HG02938 (cell line): ENCODE results near the gene CALCOCO2.
"Not testable (repeated sequence)": the region's sequence is repeated elsewhere in the genome, so short reads cannot be mapped to it uniquely, and the experiment has no call there.

Experiments used
- ATAC-seq: cut with Tn5 transposase; IDR thresholded peaks from one replicate; pipeline ENCODE4 v1.9.1; 2021; ENCODE audit warnings: mild to moderate bottlenecking, moderate library complexity; ENCODE audit not compliant: unreplicated experiment

Gene CALCOCO2

DNA sequence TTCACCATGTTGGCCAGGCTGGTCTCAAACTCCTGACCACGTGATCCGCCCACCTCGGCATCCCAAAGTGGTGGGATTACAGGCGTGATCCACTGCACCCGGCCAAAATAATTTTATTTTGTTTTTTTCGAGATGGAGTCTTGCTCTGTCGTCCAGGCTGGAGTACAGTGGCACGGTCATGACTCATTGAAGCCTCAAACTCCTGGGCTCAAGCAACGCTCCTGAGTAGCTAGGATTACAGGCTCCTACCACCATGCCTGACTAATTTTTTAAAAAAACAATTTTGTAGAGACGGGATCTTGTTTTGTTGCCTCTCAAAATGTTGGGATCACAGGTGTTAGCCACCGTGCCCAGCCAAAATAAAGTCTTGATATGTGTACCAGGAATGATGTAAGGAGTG lies 11.4 kb upstream of the CALCOCO2 start:
- no peak for ATAC-seq

DNA sequence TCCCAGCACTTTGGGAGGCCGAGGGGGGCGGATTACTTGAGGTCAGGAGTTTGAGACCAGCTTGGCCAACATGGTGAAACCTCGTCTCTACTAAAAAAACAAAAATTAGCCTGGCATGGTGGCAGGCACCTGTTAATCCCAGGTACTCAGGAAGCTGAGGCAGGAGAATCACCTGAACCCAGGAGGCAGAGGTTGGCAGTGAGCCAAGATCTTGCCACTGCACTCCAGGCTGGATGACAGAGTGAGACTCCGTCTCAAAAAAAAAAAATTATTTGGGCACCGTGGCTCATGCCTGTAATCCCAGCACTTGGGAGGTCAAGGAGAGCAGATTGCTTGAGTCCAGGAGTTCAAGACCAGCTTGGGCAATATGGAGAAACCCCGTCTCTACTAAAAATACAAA lies 9.9 kb upstream of the CALCOCO2 start:
- ATAC-seq: not testable (repeated sequence)

DNA sequence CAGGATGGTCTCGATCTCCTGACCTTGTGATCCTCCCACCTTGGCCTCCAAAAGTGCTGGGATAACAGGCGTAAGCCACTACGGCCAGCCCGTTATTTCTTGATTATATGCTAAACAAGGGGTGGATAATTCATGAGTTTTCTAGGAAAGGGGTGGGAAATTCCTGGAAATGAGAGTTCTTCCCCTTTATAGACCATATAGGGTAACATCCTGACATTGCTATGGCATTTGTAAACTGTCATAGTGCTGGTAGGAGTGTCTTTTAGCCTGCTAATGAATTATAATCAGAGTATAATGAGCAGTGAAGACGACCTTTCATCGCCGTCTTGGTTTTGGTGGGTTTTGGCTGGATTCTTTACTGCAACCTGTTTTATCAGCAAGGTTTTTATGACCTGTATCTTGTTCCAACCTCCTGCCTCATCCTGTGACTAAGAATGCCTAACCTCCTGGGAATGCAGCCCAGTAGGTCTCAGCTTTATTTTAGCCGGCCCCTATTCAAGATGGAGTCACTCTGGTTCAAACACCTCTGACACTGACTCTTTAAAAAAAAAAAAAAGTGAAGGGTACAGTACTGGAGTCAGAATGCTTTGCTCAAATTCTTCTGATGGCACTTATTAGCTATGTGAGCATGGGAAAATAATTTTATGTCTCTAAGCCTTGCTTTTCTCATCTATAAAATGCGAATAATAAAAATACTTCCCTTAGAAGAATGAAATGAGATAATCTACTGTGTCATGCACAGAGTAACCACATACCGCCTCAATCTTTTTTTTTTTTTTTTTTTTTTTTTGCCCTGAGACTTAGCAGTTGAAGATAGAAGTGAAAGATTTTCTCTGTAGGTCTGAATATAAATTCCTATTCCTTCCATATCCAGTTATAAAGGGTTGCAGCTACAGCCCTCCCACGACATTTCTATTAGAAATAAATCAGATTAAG lies 5.1 kb upstream of the CALCOCO2 start:
- ATAC-seq: no peak

DNA sequence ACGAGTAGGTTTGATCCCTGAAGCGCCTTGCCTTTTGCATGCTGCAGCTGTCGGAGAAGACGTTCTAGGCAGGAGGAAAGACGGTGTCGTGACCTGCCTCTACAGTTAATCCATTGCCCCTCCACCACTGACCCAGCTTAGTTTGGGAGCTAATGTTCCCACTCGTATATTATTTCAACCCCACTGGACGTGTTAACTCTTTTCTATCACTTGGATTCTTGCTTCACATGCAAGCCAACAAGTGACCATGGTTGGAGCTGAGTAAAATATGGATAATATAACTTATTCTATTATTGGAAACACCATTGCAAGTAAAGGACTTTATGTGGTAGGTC lies 681 bp downstream of the CALCOCO2 start:
- ATAC-seq: no peak

DNA sequence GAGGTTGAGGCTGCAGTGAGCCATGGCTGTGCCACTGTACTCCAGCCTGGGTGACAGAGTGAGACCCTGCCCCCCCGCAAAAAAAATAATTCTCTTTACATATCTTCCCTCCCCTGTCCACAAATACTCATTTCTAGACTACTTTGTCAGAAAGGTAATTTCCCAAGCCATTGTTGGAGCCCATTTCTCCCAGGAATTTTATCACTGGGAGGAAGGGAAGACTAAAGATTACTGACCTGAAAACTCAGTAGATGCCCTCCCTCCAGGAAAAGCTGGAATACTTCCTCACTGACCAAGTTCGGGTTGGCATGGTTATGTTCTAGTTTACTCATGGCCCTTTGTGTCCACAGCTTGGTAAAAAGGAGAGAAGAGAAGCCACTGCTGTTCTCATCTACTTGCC lies 4.1 kb downstream of the CALCOCO2 start:
- no peak for ATAC-seq

DNA sequence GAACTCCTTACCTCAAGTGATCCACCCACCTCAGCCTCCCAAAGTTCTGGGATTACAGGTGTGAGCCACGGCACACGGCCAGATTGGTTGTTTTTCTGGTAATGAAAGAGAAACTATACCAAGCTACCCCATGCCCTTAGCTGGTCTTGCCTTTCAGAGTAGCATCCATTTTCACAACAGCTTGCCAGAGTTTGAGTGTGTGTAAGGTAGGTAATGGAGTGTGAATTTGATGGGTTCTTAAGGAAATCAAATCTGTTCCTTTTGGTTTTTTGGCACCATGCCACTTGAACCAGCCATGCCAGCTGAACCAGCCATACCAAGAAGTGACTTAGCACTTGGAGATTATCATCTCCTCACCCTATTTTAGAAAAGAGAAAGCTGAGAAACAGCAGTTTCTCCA lies 5.1 kb downstream of the CALCOCO2 start:
- no peak for ATAC-seq

DNA sequence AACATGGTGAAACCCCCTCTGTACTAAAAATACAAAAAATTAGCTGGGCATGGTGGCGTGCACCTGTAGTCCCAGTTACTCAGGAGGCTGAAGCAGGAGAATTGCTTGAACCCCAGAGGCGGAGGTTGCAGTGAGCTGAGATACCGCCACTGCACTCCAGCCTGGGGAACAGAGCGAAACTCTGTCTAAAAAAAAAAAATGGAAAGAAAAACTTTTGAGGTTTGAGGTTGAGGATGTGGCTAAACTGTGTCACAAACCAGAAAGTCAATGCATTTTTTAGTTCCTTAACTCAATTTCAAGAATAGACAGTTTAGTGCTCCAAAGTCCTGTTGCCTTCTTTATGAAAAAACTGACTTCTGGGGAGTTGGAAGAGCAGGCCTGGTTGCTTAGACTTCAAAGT lies 6.6 kb downstream of the CALCOCO2 start:
- ATAC-seq: not testable (repeated sequence)

DNA sequence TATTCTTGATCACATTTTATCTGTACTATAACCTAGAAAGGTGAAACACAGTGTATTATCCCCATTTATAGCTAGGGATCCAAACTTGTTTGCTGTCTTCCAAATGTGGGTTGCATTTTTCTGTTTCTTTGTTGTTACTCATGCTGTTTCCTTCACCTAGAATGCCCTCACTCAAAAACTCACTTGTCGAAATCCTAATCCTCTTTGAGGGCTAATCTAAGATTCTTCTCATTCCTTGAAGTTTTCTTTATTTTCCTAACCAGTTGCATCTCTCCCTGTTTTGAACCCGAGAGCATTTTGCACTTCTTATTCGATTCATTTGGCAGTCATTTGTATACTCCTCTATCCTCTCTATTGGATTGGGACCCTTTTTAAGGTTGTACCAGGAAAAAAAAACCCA lies 9.6 kb downstream of the CALCOCO2 start:
- ATAC-seq: no peak

DNA sequence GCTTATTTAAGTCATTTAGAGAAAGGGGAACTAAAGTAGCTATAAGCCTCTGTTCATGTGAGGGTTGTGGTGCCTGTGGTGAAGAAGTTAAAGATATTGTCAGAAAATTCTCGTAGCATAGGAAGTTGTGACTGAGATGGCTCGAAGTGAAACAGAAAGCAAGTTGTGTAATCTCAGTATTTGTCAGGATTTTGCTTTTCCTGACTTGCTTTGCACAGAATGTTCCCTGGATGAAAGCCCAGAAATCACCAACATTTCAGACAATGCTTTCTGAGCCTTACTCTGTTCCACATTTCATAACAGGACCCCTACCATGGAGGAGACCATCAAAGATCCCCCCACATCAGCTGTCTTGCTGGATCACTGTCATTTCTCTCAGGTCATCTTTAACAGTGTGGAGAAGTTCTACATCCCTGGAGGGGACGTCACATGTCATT lies 10.6 kb downstream of the CALCOCO2 start:
- ATAC-seq: peak; percentile 89

DNA sequence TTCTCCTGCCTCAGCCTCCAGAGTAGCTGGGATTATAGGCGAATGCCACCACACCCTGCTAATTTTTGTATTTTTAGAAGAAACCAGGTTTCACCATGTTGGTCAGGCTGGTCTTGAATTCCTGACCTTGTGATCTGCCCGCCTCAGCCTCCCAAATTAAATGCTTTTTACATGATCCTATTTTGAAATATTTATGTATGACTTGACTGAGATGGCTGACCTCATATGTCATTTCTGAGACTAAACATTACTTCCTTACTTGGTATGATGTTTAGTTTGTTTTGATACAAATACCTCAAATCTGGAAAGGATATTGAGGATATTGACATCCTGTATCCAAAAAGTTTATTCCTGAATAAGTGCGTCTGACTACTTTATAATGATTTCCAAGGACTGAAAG lies 11.9 kb downstream of the CALCOCO2 start:
- ATAC-seq: no peak

DNA sequence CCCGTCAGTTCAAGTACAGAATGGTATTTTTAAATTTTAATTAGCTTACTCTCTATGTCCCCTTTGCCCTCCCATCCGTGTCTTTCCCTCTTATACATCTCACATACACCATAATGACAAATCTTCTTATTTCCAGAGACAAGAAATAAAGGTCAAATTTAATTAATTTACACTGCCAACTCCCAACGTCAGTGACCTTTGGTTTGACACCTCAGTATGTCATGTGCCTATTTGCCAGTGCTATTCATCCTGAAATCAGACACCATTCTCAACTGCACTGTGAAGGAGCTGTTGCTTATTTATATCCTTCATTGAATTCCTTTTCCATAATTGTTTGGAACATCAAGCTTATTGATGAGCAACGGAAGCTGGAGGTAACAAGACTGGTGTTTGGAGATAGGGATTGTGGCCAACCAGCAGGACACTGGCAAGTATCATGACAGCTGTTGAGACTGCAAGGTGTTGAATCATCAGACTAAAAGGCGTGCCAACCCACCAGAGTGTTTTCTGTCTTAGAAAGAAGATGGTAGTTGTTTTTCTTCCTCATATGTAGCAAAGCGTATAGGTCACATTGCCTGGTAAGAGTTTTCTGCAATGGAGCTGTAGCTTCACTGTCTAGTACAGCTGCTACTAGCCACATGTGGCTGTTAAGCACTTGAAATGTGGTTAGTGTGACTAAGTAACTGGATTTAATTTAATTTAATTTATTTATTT lies 12.5 kb downstream of the CALCOCO2 start:
- ATAC-seq: no peak

DNA sequence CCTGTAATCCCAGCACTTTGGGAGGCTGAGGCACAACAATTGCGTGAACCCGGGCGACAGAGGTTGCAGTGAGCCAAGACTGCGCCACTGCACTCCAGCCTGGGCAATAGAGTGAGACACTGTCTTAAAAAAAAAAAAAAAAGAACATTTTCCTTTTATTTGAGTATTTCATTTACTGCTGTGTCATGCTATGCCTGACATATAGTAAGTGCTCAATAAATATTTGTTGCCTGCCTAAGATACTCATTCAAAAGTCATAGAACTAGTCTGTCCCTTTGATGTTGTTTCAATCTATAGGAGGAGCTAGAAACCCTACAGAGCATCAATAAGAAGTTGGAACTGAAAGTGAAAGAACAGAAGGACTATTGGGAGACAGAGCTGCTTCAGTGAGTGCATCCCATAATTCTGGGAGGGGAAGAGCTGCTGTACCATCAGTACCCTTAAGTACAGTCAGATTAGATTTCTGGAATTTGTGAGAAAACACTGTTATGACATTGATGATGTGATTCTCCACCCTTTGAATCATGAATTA lies 20.0 kb downstream of the CALCOCO2 start:
- no peak for ATAC-seq

DNA sequence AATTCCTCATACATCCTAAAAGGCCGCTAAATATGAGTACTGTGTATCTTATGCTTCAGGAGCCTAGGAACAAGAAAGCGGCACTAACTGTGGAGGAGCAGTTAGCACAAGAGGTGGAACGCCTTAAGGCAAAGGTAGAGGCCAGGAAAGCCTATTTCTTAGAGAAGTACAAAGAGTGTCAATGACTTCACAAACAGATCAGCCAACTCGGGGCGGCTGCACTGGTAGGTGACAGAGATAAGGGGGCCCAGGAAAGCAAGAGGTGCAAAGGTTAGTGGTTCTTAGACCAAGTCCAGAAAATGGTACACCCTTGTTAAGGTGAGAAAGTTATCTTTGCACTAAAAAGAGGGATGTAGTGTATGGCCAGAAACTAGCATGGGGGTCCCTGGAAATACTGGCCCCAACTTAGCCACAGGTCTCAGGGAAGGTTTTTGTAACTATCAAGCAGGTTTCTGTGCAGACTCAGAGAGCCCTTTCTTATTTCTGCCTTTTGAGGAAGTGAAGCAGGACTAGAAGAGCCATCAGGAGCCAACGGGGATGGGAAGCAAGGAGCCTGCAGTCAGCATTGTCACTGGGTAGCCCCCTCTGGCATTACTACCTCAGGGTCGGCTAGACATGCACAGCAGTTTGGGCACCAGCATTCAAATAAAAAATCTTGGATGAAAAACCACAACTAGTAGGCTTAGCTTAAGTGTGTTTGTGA lies 24.1 kb downstream of the CALCOCO2 start:
- no peak for ATAC-seq

DNA sequence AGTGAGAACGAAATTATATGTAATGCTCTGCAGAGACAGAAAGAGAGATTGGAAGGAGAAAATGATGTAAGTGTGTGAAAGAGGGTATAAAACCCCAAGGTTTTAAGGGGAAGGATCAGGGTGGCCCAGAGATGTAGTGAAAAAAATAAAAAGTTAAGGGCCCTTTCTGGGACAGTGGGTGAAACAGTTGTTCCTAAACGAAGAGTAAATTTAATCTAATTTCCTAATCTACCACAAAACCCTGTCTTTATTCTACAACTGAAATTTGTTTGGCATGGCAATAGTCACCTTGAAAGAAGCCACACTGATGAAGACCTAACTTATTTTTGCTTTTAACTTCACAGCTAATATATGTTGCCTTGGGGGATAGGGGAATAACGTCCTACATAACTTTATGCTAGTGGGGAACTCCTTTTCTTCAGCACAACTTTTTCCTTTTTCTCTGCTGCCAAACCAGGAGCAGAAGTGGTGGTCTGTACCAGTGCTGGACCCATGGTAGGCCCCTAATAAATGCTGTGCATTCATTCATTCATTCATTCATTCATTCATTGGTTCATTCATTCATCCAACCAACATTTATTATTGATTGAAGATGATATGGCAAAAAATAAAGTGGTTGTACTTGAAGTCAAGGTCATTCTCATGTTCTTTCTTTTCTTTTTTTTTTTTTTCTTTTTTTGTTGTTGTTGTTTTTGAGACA lies 25.4 kb downstream of the CALCOCO2 start:
- no peak for ATAC-seq

DNA sequence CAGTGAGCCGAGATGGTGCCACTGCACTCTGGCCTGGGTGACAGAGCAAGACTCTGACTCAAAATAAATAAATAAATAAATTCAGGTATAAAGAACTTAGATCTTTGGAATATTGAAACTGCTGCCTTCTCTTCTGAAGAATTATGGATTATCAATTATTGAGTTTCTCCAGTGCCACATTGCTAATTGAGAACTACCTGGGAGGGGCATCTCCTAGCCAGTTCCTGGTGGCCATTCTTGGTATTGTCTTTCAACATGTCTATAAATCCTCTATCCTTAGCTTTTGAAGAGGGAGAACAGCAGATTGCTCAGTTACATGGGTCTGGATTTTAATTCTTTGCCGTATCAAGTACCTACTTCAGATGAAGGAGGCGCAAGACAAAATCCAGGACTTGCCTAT lies 29.2 kb downstream of the CALCOCO2 start:
- no peak for ATAC-seq

DNA sequence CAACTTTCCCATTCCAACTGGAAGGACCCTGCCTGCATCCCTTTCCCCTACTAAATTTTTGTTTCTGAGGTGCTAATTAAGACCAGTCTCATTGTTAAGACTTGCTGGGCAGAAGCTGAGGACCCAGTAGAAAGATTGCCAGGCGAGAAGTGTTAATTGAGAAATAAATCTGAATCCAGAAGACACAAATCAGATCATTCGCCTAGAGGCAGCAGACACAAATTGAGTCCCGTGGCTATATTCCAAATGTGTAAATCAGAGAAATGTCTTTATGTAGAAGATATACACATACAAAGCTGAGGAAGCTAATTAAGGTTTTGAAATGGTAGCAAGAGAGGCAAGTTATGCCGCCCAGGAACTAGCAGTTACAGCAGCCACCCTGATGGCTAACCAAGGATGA lies 29.6 kb downstream of the CALCOCO2 start:
- ATAC-seq: no peak

DNA sequence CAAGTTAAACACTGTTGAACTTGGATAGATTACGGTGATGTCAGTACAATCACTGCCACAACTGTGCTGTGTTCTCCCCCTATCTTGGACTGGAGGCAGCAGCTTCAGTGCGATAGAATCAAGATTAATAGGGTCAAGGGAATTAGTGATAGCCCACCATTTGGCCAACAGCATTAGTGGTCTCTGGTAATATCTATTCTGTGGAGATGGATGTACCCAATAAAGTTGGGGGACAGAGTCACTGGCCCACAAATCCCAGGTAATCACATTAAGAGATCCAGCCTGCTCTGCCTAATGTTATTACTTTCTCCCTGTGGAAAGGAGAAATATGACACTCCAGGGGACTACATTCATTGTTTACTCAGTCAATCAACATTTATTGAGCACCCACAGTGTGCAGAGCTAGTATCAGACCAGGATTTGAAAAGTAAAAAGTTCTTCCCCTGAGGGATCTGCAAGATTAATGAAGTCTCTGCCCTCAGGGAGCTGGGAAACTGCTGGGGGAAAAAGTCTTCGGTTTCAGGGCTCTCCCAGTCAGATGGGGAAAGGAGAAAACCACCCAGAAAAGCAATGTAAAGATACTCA lies 38.2 kb downstream of the CALCOCO2 start:
- ATAC-seq: no peak

DNA sequence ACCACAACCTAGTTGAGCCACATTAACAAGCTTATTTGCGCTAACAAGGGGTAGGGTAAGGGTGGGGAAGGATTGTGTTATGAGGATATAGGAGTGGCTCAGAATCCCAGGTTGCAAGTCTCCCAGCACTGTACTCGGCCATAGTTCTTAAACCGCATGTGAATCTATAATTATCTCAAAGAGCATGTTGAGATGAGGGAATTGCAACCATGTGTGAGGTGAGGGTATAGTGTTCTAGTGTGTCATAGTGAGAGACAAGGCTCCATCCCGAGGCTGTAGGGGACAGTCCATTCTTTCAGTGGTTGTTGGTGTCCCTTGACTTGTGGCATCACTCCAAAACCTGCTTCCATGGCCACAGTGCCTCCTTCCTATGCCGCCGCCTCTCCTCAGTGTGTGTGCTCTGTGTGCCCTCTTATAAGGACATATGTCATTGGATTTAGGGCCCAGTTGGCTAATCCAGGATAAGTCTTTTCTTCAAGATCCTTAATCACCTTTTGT lies 39.0 kb downstream of the CALCOCO2 start:
- no peak for ATAC-seq

DNA sequence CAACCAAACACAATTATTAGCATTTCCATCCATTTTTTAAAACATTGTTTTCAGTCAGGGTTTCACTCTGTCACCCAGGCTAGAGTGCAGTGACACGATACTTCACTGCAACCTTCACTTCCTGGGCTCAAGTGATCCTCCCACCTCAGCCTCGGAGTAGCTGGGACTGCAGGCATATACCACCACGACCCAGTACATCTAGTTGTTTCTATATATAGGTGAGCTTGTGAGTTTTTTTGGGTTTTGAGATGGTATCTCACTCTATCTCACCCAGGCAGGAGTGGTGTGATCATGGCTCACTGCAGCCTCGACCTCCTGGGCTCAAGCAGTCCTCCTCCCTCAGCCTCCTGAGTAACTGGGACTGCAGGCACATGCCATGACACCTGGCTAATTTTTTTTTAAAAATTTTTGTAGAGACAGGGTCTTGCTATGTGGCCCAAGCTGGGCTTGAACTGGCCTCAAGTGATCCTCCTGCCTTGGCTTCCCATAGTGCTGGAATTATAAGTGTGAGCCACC lies 40.3 kb downstream of the CALCOCO2 start:
- ATAC-seq: no peak
